ENCODE data around the gene VWA8. TPM values are rescaled to one million over a fixed set of nuclear protein-coding genes. Genes with fewer than 3 reads are reported as not detected.

VWA8 gene
- total and polyA plus RNA-seq, 2 of the 8 experiments (the other 6 are each of a cell fraction or from before 2014, with no cell fraction given), result 5.9 to 19.6 TPM

GRCh38 chr13:41952749-41953148, 8.2 kb downstream of the VWA8 start:
- H3K9me3 ChIP-seq (ENCODE audit: insufficient read depth in 2 of 2, low read depth in 1 of 2, low read length in 1 of 2), result no peaks in the 10 kb centered on the region
- H4K91ac ChIP-seq (replicated peaks; ENCODE audit: insufficient read length, low read length), result no peak overlapping the region
- H2AK5ac ChIP-seq (ENCODE audit: low read depth, low read length), result no peak overlapping the region
- no peak overlapping the region for H3K4ac ChIP-seq (replicated peaks; ENCODE audit: insufficient read length, low read depth, low read length)
- H2BK20ac ChIP-seq (ENCODE audit: low read length), result no peak overlapping the region
- ChIA-PET CTCF (ENCODE audit: partially characterized antibody) (interaction anchor here (0.5 to 2.9 kb wide), 4 partner anchors 10 to 735 kb away, joined by 3 to 15 read pairs (median 4); no protein-coding TSS in a partner anchor), POLR2A (ENCODE audit: partially characterized antibody) (interaction anchor here (0.6 to 1.3 kb wide), 2 partner anchors 8 to 86 kb away, joined by 3 to 5 read pairs; partner anchors contain the start of gene VWA8)
- no peak overlapping the region for H4K8ac ChIP-seq (ENCODE audit: extremely low read depth, insufficient read depth, low read length)
- H2BK15ac ChIP-seq (ENCODE audit: low read length), result no peak overlapping the region
- peaks cover 2 to 55% of the 10 kb centered on the region in 2 experiments; a peak in 2 of 4 replicates for H3K79me2 ChIP-seq (ENCODE audit: control insufficient read depth in 1 of 2, insufficient read depth in 2 of 2, low read length in 2 of 2)
- no peak overlapping the region for H3K4me3 ChIP-seq (ENCODE audit: extremely low read depth in 1 of 4, insufficient read depth in 2 of 4, low read depth in 3 of 4, low read length in 4 of 4)
- H4K5ac ChIP-seq (ENCODE audit: insufficient read length, low read depth, low read length), result no peak overlapping the region
- H3K36me3 ChIP-seq (ENCODE audit: control insufficient read depth in 2 of 4, insufficient read depth in 4 of 4, low read length in 3 of 4), result no peaks in the 10 kb centered on the region
- no peak overlapping the region for H3K9ac ChIP-seq (replicated peaks in 1 of 4; ENCODE audit: extremely low read depth in 1 of 4, low read depth in 3 of 4, low read length in 3 of 4)
- no peak for FAIRE-seq
- no peak overlapping the region for H2BK5ac ChIP-seq (ENCODE audit: low read depth, low read length)
- peaks cover 4% of the 10 kb centered on the region; the same call in 1 of the 2 replicates for H3K79me1 ChIP-seq (ENCODE audit: low read depth, low read length)
- H3K27ac ChIP-seq (ENCODE audit: low read depth, low read length), result no peak overlapping the region
- no peak overlapping the region for H2BK120ac ChIP-seq (replicated peaks; ENCODE audit: low read depth, low read length)
- no peak overlapping the region for H3K14ac ChIP-seq (ENCODE audit: insufficient read length)
- H3K4me1 ChIP-seq (replicated peaks in 1 of 4; ENCODE audit: control insufficient read depth in 3 of 4, insufficient read depth in 4 of 4, low read length in 3 of 4), result no peaks in the 10 kb centered on the region
- no peak overlapping the region for H2BK12ac ChIP-seq (ENCODE audit: low read depth, low read length)
- H4K20me1 ChIP-seq (replicated peaks in 1 of 2; ENCODE audit: control insufficient read depth in 1 of 2, insufficient read depth in 2 of 2, low read length in 2 of 2), result no peaks in the 10 kb centered on the region
- H2AFZ ChIP-seq (ENCODE audit: low read length), result no peak overlapping the region
- no peak overlapping the region for H3K4me2 ChIP-seq (ENCODE audit: insufficient read depth in 1 of 2, low read depth in 2 of 2, low read length in 2 of 2)
- H3K27me3 ChIP-seq (replicated peaks in 1 of 4; ENCODE audit: control insufficient read depth in 3 of 4, extremely low read depth in 1 of 4, insufficient read depth in 3 of 4, low read length in 3 of 4), result peaks cover 0 to 1% (median 0%) of the 10 kb centered on the region in 4 experiments; a peak in 1 of 7 replicates
- H3K23ac ChIP-seq (ENCODE audit: insufficient read length), result no peak overlapping the region
- no peaks in the 10 kb centered on the region; the same call in 1 of the 2 replicates for H3K23me2 ChIP-seq (ENCODE audit: low read depth, low read length)
- DNase-seq (ENCODE audit: low read depth in 1 of 2, low spot score in 2 of 2), result no peak
- H3K18ac ChIP-seq (ENCODE audit: extremely low read depth, low read length), result no peak overlapping the region
- 80% methylated on average over 3 of the region's 3 CpGs; no CpG with 5 or more reads in 1 of the 2 experiments for WGBS, 2 experiments (ENCODE audit: extremely low coverage in 1 of 2, insufficient coverage in 1 of 2, insufficient read length in 1 of 2, insufficient replicate concordance in 2 of 2, low coverage in 1 of 2, low lambda C conversion rate in 2 of 2, missing lambda C conversion rate in 1 of 2)
- no peak overlapping the region for H3K56ac ChIP-seq (replicated peaks; ENCODE audit: insufficient read length, low read depth, low read length)
- TF ChIP-seq JUND (IDR thresholded peaks at IDR 0.05; ENCODE audit: low read length) (no peak), EZH2 (IDR thresholded peaks at IDR 0.05; ENCODE audit: low read depth, low read length, severe bottlenecking) (no peak), JUN (IDR thresholded peaks at IDR 0.05; ENCODE audit: low read depth, low read length) (no peak), RNF2 (IDR thresholded peaks at IDR 0.05; ENCODE audit: borderline replicate concordance, low read depth, low read length, missing control alignments, poor library complexity, severe bottlenecking) (no peak), TCF12 (IDR thresholded peaks at IDR 0.05; ENCODE audit: low read depth, low read length) (no peak), CTCF (IDR thresholded peaks at IDR 0.05; ENCODE audit: control extremely low read depth in 1 of 3, insufficient read depth in 1 of 3, low read depth in 1 of 3, low read length in 3 of 3) (no peak), TAF1 (IDR thresholded peaks at IDR 0.05; ENCODE audit: low read depth, low read length) (no peak), BRCA1 (IDR thresholded peaks at IDR 0.05; ENCODE audit: low read depth, low read length) (no peak), NRF1 (IDR thresholded peaks at IDR 0.05; ENCODE audit: low read depth, low read length) (no peak), TAF7 (optimal IDR thresholded peaks at IDR 0.05; ENCODE audit: borderline replicate concordance, low read depth, low read length) (no peak), BCL11A (IDR thresholded peaks at IDR 0.05; ENCODE audit: low read depth in 2 of 2, low read length in 2 of 2) (no peak)
